Urinary bladder (tissue), 4 donors: Measurements from ENCODE around the gene PTPRA. TPM values are rescaled to one million over a fixed set of nuclear protein-coding genes. Genes with fewer than 3 reads are reported as not detected.

Experiments
- DNase-seq: peaks from one replicate; pipeline ENCODE4 v3.0.0-alpha.2; 2015; ENCODE audit errors: extremely low spot score
- H3K27ac ChIP-seq: one replicate; pipeline ENCODE4 v1.5.1; 2013; ENCODE audit warnings: low read depth, mild to moderate bottlenecking, moderate library complexity
- H3K36me3 ChIP-seq: one replicate; pipeline ENCODE4 v1.6.1; 2013; ENCODE audit warnings: mild to moderate bottlenecking, moderate library complexity; ENCODE audit not compliant: insufficient read depth
- H3K4me1 ChIP-seq: one replicate; pipeline ENCODE4 v1.6.1; 2013; ENCODE audit warnings: mild to moderate bottlenecking, moderate library complexity; ENCODE audit not compliant: insufficient read depth
- H3K4me3 ChIP-seq: one replicate; pipeline ENCODE4 v1.5.1; 2013; ENCODE audit warnings: low read depth, low read length
- WGBS: extraction: QIAGEN DNeasy Blood & Tissue Kit; methylation state at CpG from one replicate; pipeline ENCODE4 v1.1.7; 2013; 5-methylcytosine and 5-hydroxymethylcytosine counted together
- polyA plus RNA-seq: library from polyadenylated mRNA; stranded (reverse); fragments of 200-250 nt; gene quantifications from one replicate; pipeline ENCODE4 v1.2.3, GENCODE V29; 2013
- total RNA-seq: library from RNA; depleted of rRNA; stranded (reverse); fragments of >200 nt; gene quantifications from one replicate; pipeline ENCODE4 v1.2.3, GENCODE V29; 2014
- donor health status: healthy with polysubstance abuse.
- donor health status: healthy.

The PTPRA gene
- total and polyA plus RNA-seq, 2 donors = 52.6 to 139 TPM

GRCh38 chr20:2865630-2866029 is 7.7 kb upstream of the PTPRA start:
- H3K4me3 ChIP-seq = no peak overlapping the region
- WGBS = 95% methylated on average over 3 of the region's 3 CpGs
- peaks cover 4% of the 10 kb centered on the region for H3K36me3 ChIP-seq
- H3K4me1 ChIP-seq = no peaks in the 10 kb centered on the region
- no peak for DNase-seq
- no peak overlapping the region for H3K27ac ChIP-seq

GRCh38 chr20:2866236-2866635 is 7.0 kb upstream of the PTPRA start:
- 92% methylated on average over 11 of the region's 11 CpGs for WGBS
- no peak for DNase-seq
- Histone ChIP-seq H3K4me1 (no peaks in the 10 kb centered on the region), H3K36me3 (peaks cover 4% of the 10 kb centered on the region), H3K4me3 (no peak overlapping the region), H3K27ac (no peak overlapping the region)

GRCh38 chr20:2867081-2867864 is 6.0 kb upstream of the PTPRA start:
- Histone ChIP-seq H3K36me3 (peaks cover 4% of the 10 kb centered on the region), H3K4me1 (no peaks in the 10 kb centered on the region), H3K4me3 (no peak overlapping the region), H3K27ac (no peak overlapping the region)
- WGBS = 80% methylated on average over 12 of the region's 12 CpGs
- DNase-seq = no peak

- H3K4me1 ChIP-seq = no peaks in the 10 kb centered on the region
- WGBS = 94% methylated on average over 3 of the region's 3 CpGs
Observed at GRCh38 chr20:2869381-2869780, 3.9 kb upstream of the PTPRA start.

GRCh38 chr20:2871111-2871465 is 2.2 kb upstream of the PTPRA start:
- Histone ChIP-seq H3K27ac (no peak overlapping the region), H3K4me3 (no peak overlapping the region), H3K4me1 (no peaks in the 10 kb centered on the region), H3K36me3 (no peaks in the 10 kb centered on the region)
- DNase-seq = no peak
- 38% methylated on average over 2 of the region's 2 CpGs for WGBS

More at GRCh38 chr20:2869381-2869780, 3.9 kb upstream of the PTPRA start:
- Histone ChIP-seq H3K27ac (no peak overlapping the region), H3K4me3 (no peak overlapping the region), H3K36me3 (no peaks in the 10 kb centered on the region)
- no peak for DNase-seq

- 18% methylated on average over 34 of the region's 34 CpGs for WGBS
- H3K4me1 ChIP-seq = no peaks in the 10 kb centered on the region
- H3K27ac ChIP-seq = no peak overlapping the region
- H3K4me3 ChIP-seq = peak overlapping the region; percentile 98
- DNase-seq = no peak
- H3K36me3 ChIP-seq = no peaks in the 10 kb centered on the region
Observed at GRCh38 chr20:2871661-2872458, 1.4 kb upstream of the PTPRA start.

- no peaks in the 10 kb centered on the region for H3K36me3 ChIP-seq
- no peak overlapping the region for H3K27ac ChIP-seq
- H3K4me3 ChIP-seq = peak overlapping the region; percentile 98
- H3K4me1 ChIP-seq = no peaks in the 10 kb centered on the region
- no peak for DNase-seq
- WGBS = under 1% methylated on average over 49 of the region's 49 CpGs
Observed at GRCh38 chr20:2872459-2873009, 747 bp upstream of the PTPRA start.

- Histone ChIP-seq H3K36me3 (no peaks in the 10 kb centered on the region), H3K4me1 (no peaks in the 10 kb centered on the region), H3K4me3 (peak overlapping the region; percentile 98), H3K27ac (no peak overlapping the region)
- DNase-seq = no peak
- WGBS = under 1% methylated on average over 29 of the region's 29 CpGs
Observed at GRCh38 chr20:2873747-2874041, 413 bp downstream of the PTPRA start.

GRCh38 chr20:2874456-2874855 is 1.2 kb downstream of the PTPRA start:
- Histone ChIP-seq H3K36me3 (no peaks in the 10 kb centered on the region), H3K4me3 (peak overlapping the region; percentile 98), H3K27ac (no peak overlapping the region), H3K4me1 (no peaks in the 10 kb centered on the region)
- WGBS = 25% methylated on average over 7 of the region's 7 CpGs
- DNase-seq = no peak

GRCh38 chr20:2875690-2876203 is 2.5 kb downstream of the PTPRA start:
- 93% methylated on average over 5 of the region's 5 CpGs for WGBS
- Histone ChIP-seq H3K27ac (no peak overlapping the region), H3K4me1 (no peaks in the 10 kb centered on the region), H3K4me3 (no peak overlapping the region), H3K36me3 (no peaks in the 10 kb centered on the region)
- no peak for DNase-seq

- 97% methylated on average over 1 of the region's 1 CpG for WGBS
- Histone ChIP-seq H3K36me3 (no peaks in the 10 kb centered on the region), H3K4me1 (no peaks in the 10 kb centered on the region), H3K4me3 (no peak overlapping the region), H3K27ac (no peak overlapping the region)
- DNase-seq = no peak
Observed at GRCh38 chr20:2878515-2878914, 5.2 kb downstream of the PTPRA start.

- DNase-seq = no peak
- no peaks in the 10 kb centered on the region for H3K36me3 ChIP-seq
- H3K4me3 ChIP-seq = no peak overlapping the region
- no peak overlapping the region for H3K27ac ChIP-seq
- 42% methylated on average over 3 of the region's 3 CpGs for WGBS
- no peaks in the 10 kb centered on the region for H3K4me1 ChIP-seq
Observed at GRCh38 chr20:2879146-2879545, 5.9 kb downstream of the PTPRA start.

- H3K4me3 ChIP-seq = no peak overlapping the region
- H3K4me1 ChIP-seq = no peaks in the 10 kb centered on the region
- no peaks in the 10 kb centered on the region for H3K36me3 ChIP-seq
- no peak overlapping the region for H3K27ac ChIP-seq
- DNase-seq = no peak
- 94% methylated on average over 7 of the region's 7 CpGs for WGBS
Observed at GRCh38 chr20:2880650-2881049, 7.4 kb downstream of the PTPRA start.
